Adrenal gland (tissue), 12 donors: ENCODE results near the gene CAMTA1. TPM values are rescaled to one million over a fixed set of nuclear protein-coding genes. Genes with fewer than 3 reads are reported as not detected.

Experiments used
- DNase-seq, 7 donors: peaks; one replicate each; pipeline ENCODE4 v3.0.0-alpha.2; 2019 to 2020
- H3K27ac ChIP-seq, 5 donors: fragments of 200-600 bp; sonication (generic) in 4 of 5; 1 replicate in 3 of 5; 2 replicates in 2 of 5; pipeline versions ENCODE4 v1.5.1 to v1.8.0; 2016 to 2020; ENCODE audit warnings: mild to moderate bottlenecking in 1 of 5
- H3K27me3 ChIP-seq: fragments of 200-600 bp; 2 replicates; pipeline ENCODE4 v1.8.0; 2021
- H3K36me3 ChIP-seq, 2 donors: fragments of 200-600 bp; replicated peaks in 1 of 2; 1 replicate in 1 of 2; 2 replicates in 1 of 2; pipeline versions ENCODE4 v1.5.1 to v1.8.0; 2018 to 2022
- H3K4me1 ChIP-seq, 2 donors: fragments of 200-600 bp; replicated peaks in 1 of 2; 1 replicate in 1 of 2; 2 replicates in 1 of 2; pipeline versions ENCODE4 v1.5.1 to v1.8.0; 2018 to 2021
- H3K4me3 ChIP-seq, 4 donors: fragments of 200-600 bp; sonication (generic) in 3 of 4; one replicate each; pipeline ENCODE4 v1.5.1; 2016 to 2018
- H3K9me3 ChIP-seq, 3 donors: fragments of 200-600 bp; sonication (generic) in 1 of 3; replicated peaks in 1 of 3; 1 replicate in 2 of 3; 2 replicates in 1 of 3; pipeline versions ENCODE4 v1.5.1 to v1.8.0; 2016 to 2021
- POLR2A ChIP-seq, 2 donors: fragments of 450-650 bp; IDR thresholded peaks; one replicate each; pipeline ENCODE4 v1.6.1; 2017; ENCODE audit warnings: antibody characterized with exemption in 2 of 2, mild to moderate bottlenecking in 2 of 2, moderate library complexity in 1 of 2
- WGBS, 4 donors: extraction: QIAGEN DNeasy Blood & Tissue Kit in 2 of 4; methylation state at CpG; one replicate each; pipeline versions ENCODE4 v1.1.5 to v1.1.7; 2013 to 2017; 5-methylcytosine and 5-hydroxymethylcytosine counted together
- intact Hi-C, 2 donors: fragments of 100-400 bp; cut with DNase I; formaldehyde crosslinking; loops; one replicate each; pipeline versions ENCODE4 v1.14.1 to v1.15.0; 2022 to 2023
- polyA plus RNA-seq, 3 donors: library from polyadenylated mRNA; stranded (reverse); fragments of 200-250 nt in 2 of 3; fragments of 350-450 nt in 1 of 3; fragmentation: Illumina TruSeq in 1 of 3; extraction: RNeasy Lipid Tissue Mini Kit (QIAGEN cat#74804) in 1 of 3; gene quantifications; one replicate each; pipeline ENCODE4 v1.2.3, GENCODE V29; 2013 to 2014
- total RNA-seq, 9 donors: library from RNA; depleted of rRNA in 4 of 9; stranded (reverse); fragments of >200 nt in 4 of 9; fragments of 120-200 nt in 1 of 9; fragmentation: NEBNext Ultra II Directional in 1 of 9; extraction: Animal tissue kit (Norgen Biotek cat#: 25700) in 1 of 9; gene quantifications; one replicate each; pipeline versions ENCODE4 v1.1.0 to v1.2.4, GENCODE V29; 2013 to 2023
- TF ChIP-seq, protein P1 (sequence below), 6 experiments: fragments of 450-650 bp in 4 of 6; fragments of 200-600 bp in 2 of 6; sonication (generic) in 1 of 6; IDR thresholded peaks; 1 replicate in 5 of 6; 2 replicates in 1 of 6; pipeline versions ENCODE4 v1.5.1 to v1.8.0; 2016 to 2021; ENCODE audit warnings: antibody characterized with exemption in 6 of 6, mild to moderate bottlenecking in 2 of 6, moderate library complexity in 1 of 6
- donor health status: healthy with polysubstance abuse.
- donor health status: Bipolar disorder and iron deficiency.
- donor health status: DM: yes; HTN: yes; CAD: no.
- donor health status: DM: no; HTN: no; CAD: no.
- donor health status: DM: no; HTN: no; CAD: no.
- donor health status: DM: yes; HTN: yes; CAD: no.

CAMTA1 gene
- total and polyA plus RNA-seq, 12 donors: 62.9 to 141 (median 96.9) TPM

DNA sequence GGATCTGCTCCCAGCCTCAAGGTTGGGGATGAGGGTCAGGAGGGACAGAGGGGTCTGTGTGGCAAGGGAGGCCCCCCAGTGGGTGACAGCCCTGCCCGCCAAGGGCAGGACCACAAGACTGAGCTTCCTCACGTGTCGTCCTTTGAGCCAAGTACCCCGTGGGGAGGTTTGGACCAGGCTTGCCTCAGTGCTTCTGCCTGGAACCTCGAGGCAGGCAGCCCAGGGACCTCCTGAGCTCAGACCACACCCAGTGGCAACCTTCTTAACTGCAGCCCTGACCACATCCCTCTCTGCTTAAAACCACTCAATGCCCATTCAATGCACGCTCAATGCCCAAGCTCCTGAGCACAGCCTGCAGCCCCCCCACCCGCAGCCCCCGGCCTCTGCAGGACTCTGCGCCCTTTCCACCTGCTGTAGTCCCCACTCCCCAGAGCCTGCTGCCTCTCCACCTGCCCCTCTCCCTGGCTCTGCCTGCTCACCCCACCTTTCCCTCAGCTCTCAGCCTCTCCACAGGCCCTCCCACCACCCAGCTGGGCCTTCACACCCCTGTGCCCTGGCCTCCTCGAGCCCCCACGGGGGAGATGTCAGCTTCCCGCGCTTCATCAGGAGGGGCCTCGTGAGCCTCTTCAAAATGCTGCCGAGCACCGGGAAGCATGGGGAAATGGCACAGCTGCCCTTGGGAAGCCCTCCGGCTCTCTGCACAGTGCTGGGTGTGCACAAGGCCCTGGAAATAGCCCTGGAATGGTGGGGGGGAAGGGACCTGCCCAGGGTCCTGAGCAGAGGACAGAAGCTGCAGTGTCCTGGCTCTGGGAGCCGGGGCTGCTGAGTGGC is 856.5 kb downstream of the CAMTA1 start:
- intact Hi-C loops: loop anchor here (10.0 kb wide), 4 partner anchors 417 to 1077 kb away; no protein-coding TSS in a partner anchor
- no peak for DNase-seq
- TF ChIP-seq POLR2A (IDR thresholded peaks at IDR 0.05): no peak
- TF ChIP-seq, protein P1, sequence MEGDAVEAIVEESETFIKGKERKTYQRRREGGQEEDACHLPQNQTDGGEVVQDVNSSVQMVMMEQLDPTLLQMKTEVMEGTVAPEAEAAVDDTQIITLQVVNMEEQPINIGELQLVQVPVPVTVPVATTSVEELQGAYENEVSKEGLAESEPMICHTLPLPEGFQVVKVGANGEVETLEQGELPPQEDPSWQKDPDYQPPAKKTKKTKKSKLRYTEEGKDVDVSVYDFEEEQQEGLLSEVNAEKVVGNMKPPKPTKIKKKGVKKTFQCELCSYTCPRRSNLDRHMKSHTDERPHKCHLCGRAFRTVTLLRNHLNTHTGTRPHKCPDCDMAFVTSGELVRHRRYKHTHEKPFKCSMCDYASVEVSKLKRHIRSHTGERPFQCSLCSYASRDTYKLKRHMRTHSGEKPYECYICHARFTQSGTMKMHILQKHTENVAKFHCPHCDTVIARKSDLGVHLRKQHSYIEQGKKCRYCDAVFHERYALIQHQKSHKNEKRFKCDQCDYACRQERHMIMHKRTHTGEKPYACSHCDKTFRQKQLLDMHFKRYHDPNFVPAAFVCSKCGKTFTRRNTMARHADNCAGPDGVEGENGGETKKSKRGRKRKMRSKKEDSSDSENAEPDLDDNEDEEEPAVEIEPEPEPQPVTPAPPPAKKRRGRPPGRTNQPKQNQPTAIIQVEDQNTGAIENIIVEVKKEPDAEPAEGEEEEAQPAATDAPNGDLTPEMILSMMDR (IDR thresholded peaks at IDR 0.05): no peak
- no peak overlapping the region for H3K27ac ChIP-seq
- H3K27me3 ChIP-seq: no peaks in the 10 kb centered on the region
- H3K36me3 ChIP-seq: no peaks in the 10 kb centered on the region
- no peaks in the 10 kb centered on the region for H3K4me1 ChIP-seq
- H3K4me3 ChIP-seq: no peak overlapping the region
- 74 to 87% (median 77%) methylated on average over 11 to 18 of the region's 18 CpGs for WGBS, 4 donors
- no peaks in the 10 kb centered on the region for H3K9me3 ChIP-seq

DNA sequence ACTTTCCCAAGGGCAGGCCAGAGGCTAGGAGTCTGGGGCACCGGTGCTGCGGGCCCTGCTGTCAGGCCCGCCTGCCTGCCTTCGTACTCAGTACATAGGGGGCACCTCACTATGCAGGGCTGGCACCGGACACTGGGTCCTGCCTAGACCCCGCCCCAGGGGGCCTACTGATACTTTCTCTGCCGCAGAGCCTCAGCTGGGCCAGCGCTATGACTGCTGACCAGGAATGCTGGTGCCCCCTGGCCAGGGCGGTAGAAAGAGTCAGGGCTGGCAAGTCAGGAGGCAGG is 857.1 kb downstream of the CAMTA1 start:
- H3K9me3 ChIP-seq: no peaks in the 10 kb centered on the region
- DNase-seq: no peak
- no peak overlapping the region for H3K27ac ChIP-seq
- WGBS, 4 donors: 86 to 94% (median 88%) methylated on average over 7 to 9 of the region's 9 CpGs; no CpG with 5 or more reads in 1 of the 4 donors
- intact Hi-C loops: loop anchor here (10.0 kb wide), 4 partner anchors 418 to 1078 kb away; no protein-coding TSS in a partner anchor
- H3K4me3 ChIP-seq: no peak overlapping the region
- no peaks in the 10 kb centered on the region for H3K27me3 ChIP-seq
- no peaks in the 10 kb centered on the region for H3K36me3 ChIP-seq
- TF ChIP-seq, protein P1 (IDR thresholded peaks at IDR 0.05): no peak
- no peak for TF ChIP-seq POLR2A (IDR thresholded peaks at IDR 0.05)
- H3K4me1 ChIP-seq: no peaks in the 10 kb centered on the region

GRCh38 chr1:7642781-7643529 is 857.7 kb downstream of the CAMTA1 start:
- TF ChIP-seq, protein P1 (IDR thresholded peaks at IDR 0.05): no peak
- TF ChIP-seq POLR2A (IDR thresholded peaks at IDR 0.05): no peak
- H3K36me3 ChIP-seq: no peaks in the 10 kb centered on the region
- WGBS, 4 donors: 55 to 91% (median 81%) methylated on average over 1 to 3 of the region's 3 CpGs
- H3K4me3 ChIP-seq: no peak overlapping the region
- H3K27me3 ChIP-seq: no peaks in the 10 kb centered on the region
- H3K4me1 ChIP-seq: no peaks in the 10 kb centered on the region
- intact Hi-C loops: loop anchor here (10.0 kb wide), 4 partner anchors 418 to 1078 kb away; no protein-coding TSS in a partner anchor
- no peak overlapping the region for H3K27ac ChIP-seq
- DNase-seq: no peak
- H3K9me3 ChIP-seq: no peaks in the 10 kb centered on the region

- intact Hi-C loops: loop anchor here (10.0 kb wide), 4 partner anchors 419 to 1079 kb away; no protein-coding TSS in a partner anchor
- no peak for TF ChIP-seq POLR2A (IDR thresholded peaks at IDR 0.05)
- TF ChIP-seq, protein P1 (IDR thresholded peaks at IDR 0.05): no peak
- no peak overlapping the region for H3K27ac ChIP-seq
- no peaks in the 10 kb centered on the region for H3K36me3 ChIP-seq
- H3K4me1 ChIP-seq: no peaks in the 10 kb centered on the region
- WGBS, 4 donors: 81 to 95% (median 86%) methylated on average over 9 to 11 of the region's 11 CpGs
- no peaks in the 10 kb centered on the region for H3K27me3 ChIP-seq
- no peaks in the 10 kb centered on the region for H3K9me3 ChIP-seq
- no peak for DNase-seq
- H3K4me3 ChIP-seq: no peak overlapping the region
Observed at GRCh38 chr1:7643530-7643929, 858.3 kb downstream of the CAMTA1 start.
